ENCODE results near the gene ZCCHC12.
A peak's percentile ranks its signal among the peaks of the same experiment; 100 is the strongest.
"Not testable (repeated sequence)": the region's sequence is repeated elsewhere in the genome, so short reads cannot be mapped to it uniquely, and the experiment has no call there.

The ZCCHC12 gene

DNA sequence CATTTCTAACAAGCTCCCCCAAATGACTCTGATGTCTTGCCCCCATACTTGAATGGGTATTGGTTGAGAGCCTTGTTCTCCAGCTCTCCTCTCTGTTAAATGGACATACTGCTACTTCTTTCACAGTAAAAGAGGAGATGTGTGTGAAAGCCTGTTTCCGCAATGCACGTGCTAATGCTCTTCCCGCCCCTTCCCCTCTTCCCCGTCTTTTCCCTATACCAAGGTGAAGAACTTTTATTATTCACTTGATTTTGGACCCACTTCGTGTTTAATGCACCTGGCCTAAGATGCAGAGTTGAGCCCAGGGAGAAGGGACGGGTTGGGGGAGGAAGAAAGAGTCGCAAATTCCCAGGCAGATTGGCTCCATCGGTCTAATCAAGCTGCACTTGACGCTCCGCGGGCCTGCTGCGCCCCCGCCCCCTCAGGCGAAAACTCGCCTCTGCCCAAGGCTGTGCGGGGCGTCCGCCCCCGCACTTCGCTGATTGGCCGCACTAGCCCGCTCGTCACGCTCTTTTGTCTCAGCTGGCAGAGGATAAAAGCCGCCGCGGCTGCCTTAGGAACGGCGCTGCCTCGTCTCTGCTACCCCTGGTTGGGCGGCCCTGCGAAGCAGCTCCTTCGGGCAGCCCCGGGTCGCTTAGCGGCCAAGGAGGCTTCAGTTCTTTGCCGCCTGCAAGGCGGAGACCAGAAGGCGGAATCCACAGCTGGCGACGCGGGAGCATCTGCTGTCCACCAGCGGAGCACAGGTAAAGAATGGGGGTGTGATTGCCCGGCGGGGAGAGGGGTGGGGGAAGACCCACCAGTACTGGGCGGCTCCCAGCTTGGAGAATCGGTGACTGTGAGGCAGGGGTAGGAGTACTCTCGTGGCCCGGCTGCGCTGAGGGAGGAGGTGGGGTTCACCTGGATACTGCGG is at the start of gene ZCCHC12:
TSS of gene ZCCHC12 (plus strand) at position 562 of the 910 bp plus-strand sequence. CDS start 1,421 bp downstream, outside the sequence.
- peak; percentile 74 to 86 for DNase-seq

DNA sequence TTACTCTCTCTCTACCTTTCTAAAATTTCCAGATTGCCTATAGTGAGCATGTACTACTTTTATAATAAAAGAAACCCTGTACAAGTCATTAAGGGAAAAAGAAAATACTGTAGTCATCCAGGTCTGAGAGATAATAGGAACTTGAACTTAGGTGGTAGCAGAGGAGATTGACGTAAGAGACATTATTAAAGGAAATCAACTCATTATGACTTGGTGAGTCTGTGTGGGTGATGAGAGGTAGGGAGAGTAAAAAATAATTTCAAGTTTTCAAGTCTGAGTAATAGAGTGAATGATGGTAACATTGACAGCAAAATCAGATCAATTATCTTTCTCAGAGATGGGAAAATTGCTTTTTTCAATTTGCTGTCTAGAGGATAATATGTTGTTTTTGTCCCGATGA is 44.0 kb upstream of the ZCCHC12 start:
- peak in 1 of 2 experiments; percentile 30 for DNase-seq

DNA sequence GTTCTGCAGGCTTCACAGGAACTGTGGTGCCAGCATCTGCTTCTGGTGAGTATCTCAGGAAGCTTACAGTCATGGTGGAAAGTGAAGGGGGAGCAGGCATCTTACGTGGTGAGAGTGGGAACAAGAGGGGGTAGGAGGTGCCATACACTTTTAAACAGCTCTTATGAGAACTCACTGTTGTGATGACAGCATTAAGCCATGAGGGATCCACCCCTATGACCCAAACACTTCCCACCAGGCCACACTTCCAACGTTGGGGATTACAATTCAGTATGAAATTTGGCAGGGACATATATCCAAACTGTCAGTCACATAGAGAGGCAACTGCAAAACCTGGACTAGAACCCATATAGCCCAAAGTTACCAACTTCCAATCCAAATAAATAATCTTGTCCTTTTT is 43.1 kb upstream of the ZCCHC12 start:
- no peak for DNase-seq

DNA sequence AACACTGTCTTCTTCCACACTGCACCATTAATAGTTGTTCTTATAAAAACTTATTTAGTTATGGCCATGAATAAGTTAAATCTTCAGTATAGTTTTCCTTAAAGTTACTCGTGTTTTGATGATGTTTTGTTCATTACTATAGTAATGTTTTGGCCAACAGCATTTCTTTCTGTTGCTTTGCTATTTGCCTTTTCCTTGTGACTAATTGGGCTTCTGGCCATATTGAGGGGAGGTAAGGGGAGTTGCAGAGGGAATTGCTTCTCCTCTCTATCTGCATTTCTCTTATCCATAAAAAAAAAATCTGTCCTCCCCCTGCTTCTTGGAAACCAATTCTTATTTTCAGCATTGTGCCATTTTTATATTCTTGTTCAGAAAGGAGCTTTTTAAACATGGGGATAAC is 42.7 kb upstream of the ZCCHC12 start:
- no peak for DNase-seq

DNA sequence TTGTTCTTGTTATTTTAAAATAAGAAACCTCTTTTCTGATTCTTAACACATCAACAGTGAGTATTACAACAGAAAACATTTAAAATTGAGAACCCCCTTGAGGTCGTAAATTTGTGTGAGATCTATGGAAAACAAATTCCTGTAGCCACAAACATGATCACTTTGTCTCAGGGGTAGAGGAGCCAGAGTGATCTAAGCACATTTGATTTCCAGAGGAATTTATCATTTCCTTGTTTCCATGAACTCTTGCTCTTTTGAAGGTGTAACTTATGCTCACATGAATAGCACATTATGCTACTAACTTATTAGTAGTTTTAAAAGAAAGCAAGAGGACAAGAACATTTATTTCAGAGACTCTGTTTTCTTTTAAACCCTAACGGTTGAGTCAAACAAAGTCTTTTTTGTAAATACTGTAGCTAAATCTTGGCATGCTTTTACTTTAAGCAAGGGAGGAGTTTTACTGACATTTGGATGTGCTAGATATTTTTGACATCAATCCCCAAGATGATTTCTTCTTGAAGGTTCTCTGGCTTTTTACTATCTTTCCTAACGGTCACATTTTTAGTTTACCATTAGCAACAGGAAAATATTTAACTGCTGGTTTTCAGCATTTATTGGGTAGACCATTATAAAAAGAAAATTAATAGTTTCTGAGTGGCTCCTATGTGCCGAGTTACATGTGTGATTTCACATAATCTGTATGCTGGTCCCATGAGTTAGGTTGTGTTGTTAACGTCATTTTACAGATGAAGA is 27.9 kb upstream of the ZCCHC12 start:
- no peak for DNase-seq

DNA sequence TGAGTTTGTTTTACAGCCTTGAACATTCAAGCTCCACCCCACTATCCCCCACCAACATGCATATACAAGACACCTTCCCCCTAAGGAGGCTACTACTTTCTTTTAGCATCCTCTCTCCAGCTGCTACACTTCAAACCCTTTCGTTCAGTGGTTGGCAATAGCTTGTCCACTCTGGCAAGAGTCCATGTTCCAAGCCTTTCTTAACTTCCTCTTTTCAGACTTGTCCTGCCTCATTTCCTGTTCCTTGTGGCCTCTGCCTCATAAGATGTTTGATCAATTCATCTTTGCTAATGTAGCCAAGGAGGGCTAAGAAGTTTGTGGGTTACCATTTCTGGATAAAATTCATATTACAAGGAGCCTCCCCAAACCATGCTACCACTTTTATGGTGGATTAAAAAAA is 20.8 kb upstream of the ZCCHC12 start:
- DNase-seq = no peak

DNA sequence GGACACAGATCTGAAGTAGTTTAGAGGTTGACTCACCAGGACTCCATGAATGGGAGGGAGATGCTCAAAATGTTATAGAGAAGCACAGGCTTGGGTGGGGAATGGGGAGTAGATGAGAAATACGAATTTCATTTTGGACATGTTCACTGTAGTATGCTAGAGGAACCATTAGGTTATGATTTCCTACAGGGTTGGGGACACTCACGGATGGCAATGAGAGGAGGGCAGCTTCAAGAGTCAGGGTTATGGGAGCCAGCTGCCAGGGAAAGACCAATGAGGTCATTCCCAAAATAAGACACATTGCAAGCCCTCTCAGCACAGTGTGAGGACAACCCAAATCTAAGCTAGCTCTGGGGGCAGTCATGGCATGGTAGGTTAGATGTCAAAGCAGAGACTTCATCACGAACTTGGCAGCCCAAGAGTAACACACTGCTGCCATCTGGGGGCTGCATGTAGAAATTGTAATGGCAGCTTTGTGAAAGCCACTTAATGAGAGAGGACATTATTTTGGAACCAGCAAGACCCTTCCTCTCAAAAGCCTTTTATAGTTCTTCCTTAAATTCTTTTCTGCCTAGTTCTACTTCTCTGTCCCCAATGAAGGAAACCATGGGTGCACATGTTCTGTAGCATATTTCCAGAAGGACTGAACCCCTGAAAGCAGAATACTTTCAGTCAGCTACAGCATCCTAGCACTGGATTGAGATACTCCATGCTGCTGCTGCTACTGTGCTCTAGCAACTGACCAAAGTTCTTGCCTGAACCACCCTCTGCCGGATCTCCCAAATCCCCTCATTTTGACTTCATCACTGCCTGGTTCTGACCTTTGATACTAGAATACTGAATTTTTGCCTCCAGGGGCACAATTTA is 16.2 kb upstream of the ZCCHC12 start:
- DNase-seq = peak; percentile 34 to 58

DNA sequence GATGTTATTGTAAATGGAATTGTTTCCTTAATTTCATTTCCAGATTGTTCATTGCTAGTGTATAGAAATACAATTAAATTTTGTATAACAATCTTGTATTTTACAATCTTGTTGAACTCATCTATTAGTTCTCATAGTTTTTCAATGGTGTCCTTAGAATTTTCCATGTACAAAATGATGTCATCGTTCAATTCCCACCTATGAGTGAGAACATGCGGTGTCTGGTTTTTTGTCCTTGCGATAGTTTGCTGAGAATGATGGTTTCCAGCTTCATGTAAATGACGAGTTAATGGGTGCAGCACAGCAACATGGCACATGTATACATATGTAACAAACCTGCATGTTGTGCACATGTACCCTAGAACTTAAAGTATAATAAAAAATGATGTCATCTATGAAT is 6.4 kb upstream of the ZCCHC12 start:
- DNase-seq = not testable (repeated sequence)

DNA sequence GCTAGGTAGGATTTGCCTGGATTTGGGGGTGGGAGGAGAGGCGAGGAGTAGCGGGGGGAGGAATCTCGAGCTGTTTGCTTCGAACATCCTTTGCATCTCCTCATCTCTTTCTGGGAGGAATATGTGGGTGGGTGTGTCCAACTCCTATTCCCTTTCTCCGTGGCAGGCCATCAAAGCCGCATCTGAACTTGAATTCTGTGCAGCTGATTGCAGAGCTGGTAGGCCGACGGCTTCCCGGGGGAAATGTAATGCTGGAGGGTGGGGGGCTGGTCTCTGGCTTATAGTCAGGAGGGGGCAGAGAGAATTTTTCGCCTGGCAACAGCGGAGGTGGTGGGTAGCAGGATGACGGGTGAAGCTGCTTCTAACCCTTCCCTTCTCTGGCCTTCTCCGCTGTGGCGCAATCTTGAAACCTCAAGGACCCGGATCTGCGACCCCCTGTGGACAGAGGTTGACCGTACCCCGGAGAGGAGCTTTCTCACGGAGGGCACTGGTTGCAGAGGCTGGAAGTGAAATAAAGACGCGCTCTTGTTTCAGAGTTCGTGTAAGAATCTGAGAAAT is 628 bp downstream of the ZCCHC12 start:
- no peak for DNase-seq

DNA sequence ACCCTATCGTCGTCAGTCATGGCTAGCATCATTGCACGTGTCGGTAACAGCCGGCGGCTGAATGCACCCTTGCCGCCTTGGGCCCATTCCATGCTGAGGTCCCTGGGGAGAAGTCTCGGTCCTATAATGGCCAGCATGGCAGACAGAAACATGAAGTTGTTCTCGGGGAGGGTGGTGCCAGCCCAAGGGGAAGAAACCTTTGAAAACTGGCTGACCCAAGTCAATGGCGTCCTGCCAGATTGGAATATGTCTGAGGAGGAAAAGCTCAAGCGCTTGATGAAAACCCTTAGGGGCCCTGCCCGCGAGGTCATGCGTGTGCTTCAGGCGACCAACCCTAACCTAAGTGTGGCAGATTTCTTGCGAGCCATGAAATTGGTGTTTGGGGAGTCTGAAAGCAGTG is 1.6 kb downstream of the ZCCHC12 start:
- no peak for DNase-seq

DNA sequence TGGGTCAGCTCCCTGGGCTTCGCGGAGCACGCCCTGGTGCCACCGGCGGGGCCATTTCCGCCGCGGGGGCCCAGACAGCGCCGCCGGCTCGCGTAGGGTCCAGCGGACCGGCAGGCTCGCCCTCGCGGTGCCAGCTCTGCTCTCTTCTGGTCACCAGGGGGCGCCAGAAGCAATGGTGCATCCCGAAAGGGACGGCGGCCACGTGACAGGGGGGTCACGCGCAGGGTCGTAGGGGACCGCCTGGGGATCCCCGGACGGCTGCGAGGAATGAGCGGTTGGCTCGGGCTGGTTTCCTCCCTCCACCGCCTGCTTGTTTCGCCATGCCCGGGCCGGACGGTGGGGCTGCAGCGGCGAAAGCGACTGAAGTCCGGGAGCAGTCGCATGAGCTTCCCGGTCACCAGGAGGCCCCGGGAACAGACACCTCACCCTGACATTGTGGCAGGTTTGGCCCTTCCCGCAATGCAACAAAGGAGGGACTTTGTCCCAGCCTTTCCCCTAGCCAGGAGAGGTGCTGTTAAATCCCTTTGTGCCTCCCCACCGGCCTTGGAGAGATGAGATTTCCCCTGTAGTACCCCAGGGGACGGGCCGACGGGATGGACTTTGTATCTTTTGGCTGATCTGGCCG is 15.8 kb downstream of the ZCCHC12 start:
- peak; percentile 72 to 86 for DNase-seq

DNA sequence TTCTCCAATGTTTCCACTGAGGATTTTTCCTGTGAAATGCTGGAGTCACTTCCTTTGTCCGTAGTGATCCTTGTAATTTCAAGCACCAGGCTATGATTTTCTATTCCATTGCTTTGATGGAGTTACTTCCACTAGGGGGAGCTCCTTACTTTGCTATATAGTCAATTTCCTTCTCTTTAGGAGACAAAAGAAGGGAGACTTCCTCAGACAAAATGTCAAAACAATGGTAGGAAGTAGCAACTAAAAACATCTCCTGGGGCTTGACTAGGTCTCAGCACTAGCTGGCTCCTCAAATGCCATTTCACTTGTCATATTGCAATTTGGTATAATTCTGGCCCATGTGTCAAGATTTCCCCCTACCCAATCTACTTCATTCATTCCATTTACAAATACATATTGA is 24.1 kb downstream of the ZCCHC12 start:
- DNase-seq = peak in 1 of 2 experiments; percentile 49

DNA sequence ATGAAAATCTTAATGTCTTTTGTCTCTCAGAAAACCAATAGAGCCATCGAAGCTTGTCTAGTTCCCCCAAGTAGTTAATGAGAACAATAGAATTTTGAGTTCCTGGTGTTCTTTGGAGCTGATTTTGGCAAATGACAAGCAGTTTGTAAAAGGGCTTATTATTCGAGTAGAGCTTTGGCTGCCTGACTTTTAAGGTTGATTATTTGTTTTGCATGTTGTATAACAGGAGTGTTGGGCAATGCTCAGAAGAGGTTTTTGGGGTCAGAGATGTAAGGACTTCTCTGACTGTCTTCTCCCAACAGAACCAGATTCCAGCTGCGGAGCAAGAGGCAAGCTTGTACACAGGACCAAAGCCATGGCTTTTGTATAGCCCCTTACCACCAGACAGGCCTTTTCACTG is 30.0 kb downstream of the ZCCHC12 start:
- no peak for DNase-seq

DNA sequence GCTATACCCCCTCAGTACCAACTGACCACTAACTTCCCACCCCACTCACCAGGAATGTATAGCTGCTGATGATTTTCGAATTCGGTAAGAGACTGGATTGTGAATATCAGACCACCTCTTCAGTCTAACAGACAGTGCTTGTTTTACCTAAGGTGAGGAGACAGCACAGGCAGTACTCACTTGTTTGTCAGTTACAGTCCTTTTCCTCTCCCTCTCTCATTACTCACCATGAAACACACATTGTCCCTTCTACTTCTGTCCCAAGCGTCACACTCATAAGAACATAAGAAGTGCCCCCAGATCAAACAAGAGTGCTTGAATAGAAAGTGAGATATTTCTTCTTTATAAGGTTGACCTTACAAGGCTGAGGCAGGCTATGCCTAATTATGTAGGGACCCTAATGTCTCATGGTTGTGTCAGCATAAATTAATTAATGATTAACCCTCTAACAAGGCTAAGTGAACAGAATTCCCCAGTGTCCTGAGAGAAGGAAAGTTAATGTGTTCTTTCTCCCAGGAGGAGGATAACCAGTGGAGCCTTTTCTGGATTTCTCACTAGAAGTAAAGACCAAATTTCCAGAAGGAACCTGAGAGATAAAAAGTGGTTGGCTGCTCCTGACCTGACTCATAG is 32.2 kb downstream of the ZCCHC12 start:
- no peak for DNase-seq

DNA sequence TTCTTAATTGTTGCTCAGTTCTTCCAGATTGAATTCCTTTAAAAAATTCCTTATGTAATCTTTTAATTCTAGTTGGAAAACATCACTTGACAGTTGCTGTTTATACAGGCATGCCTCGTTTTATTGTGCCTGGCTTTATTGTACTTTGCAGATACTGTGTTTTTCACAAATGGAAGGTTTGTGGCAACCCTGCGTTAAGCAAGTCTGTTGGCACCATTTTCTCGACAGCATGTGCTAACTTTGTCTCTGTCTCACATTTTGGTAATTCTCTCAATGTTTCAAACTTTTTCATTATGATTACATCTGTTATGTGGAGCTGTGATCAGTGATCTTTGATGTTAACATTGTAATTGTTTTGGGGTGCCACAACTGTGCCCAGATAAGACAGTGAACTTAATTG is 33.4 kb downstream of the ZCCHC12 start:
- no peak for DNase-seq

DNA sequence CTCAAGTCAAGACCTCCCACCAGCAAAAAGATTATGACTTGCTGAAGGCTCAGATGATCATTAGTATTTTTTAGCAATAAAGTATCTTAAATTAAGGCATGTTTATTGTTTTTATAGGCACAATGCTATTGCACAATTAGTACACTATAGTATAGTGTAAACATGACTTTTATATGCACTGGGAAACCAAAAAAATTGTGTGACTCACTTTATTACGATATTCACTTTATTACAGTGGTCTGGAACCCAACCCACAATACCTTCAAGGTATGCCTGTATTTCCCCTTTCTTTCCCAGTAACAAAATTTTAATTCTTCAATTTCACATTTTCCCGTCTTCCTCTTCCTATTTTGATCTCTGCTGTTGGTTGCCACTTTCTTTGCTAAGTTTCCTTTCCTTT is 37.7 kb downstream of the ZCCHC12 start:
- no peak for DNase-seq

DNA sequence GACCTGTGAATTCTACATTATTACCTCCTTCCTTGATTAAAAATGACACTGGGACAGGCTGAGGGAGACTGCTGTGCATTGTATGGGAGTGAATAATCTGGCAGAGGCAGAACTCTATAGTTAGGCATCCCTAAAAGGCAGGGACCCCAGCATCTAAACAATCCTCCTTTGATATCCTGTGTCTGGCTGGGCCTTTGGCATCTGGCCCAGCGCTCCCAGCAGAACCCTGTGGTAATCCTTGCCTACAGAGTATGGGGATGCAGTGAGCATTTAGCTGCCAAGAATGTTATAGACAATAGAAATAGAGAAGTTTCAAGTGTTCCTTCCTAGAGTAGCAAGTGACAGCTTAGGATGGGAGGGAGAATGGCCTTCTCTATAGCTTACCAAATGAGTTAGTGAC is 38.5 kb downstream of the ZCCHC12 start:
- DNase-seq = no peak

DNA sequence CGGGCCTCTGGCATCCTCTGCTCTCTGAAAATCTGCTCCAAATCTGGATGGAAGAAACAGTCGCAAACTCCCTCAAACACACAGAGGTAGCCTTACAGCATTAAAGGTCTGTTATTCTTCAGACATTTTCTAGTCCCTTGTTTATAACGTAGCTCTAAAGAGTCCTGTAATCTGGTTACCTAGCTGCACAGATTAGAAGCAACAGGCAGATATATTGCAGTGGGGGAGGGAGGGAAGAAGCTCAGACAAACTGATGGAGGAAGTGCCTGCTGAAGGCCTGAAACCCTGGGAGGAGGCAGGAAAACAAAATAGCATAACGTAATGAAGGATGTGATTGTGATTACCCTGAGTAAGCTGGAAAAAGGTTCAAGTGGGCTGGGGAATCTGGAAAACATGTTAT is 39.4 kb downstream of the ZCCHC12 start:
- no peak for DNase-seq

DNA sequence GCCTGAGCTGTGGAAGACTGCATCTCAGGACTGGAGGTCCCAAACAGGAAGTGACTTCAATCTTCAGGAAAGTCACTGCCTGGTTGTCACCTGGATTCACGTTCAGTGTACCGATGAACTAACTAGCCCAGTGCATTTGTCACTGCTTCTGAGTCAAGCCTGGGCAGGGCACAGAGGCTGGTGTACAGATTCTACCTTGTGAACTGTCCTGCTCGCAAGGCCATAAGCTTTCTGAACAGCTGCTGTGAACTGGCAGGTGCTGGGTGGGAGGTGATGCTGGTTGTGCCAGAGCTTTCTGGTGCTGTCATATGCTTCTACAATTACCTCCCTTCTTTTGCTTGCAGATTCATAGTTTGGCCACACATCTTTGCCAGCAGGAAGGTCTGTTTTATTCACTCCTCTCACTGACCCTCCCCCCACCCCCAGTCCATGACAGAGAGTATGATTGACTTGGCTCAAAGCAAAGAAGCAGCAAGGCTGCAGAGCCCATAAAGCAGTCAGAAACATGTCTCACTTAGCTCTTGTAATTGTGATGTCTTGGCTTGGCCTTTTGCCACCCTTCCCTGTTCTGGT is 40.5 kb downstream of the ZCCHC12 start:
- DNase-seq = no peak

DNA sequence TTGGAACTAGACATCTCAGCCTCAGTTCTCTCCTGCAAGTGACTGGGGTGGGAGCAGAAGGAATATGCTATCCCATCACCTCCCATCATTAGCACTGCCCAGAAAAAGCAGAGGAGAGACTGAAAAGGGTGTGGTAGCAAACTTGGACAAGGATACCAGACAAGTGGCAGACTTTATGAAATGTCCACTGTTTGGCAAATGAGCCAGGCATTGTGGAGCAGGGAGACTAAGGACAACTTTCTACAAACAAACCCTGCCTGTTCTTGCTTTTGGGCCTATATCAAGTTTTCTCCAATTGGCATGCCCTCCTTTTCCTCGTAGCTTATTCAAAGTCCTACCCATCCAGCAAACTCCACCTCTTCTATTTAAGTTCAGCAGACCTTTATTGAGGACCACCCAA is 41.6 kb downstream of the ZCCHC12 start:
- no peak for DNase-seq

DNA sequence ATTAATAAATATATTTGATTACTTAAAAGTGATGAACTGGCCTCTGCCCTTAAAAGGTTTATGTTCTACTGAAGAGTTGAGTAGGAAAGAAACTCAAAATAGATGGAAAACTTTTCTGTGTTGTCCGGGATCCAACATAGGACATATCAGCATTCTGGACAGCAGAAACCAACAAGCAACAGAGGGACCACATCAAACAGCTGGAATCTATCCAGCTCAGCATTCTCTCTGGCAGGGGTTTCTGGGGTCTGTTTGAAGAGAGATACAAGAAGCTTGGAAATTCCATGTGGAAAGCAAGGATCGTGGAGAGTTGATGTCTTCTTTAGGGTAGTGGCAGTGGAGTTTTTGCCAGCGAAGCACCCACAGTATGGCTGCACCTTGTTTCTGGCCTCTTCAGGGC is 43.6 kb downstream of the ZCCHC12 start:
- no peak for DNase-seq

Data from NCI-H1930 (cell line).